Peyer's patch (tissue), 4 donors: ENCODE measurements around the gene CXXC5. TPM values are rescaled to one million over a fixed set of nuclear protein-coding genes. Genes with fewer than 3 reads are reported as not detected.
A peak's percentile ranks its signal among the peaks of the same experiment; 100 is the strongest.

ENCODE experiments used
- DNase-seq, 3 donors: peaks; one replicate each; pipeline ENCODE4 v3.0.0-alpha.2; 2017 to 2019
- H3K27ac ChIP-seq, 4 donors: fragments of 200-600 bp; sonication (generic); one replicate each; pipeline ENCODE4 v1.5.1; 2016 to 2019
- H3K27me3 ChIP-seq, 2 donors: fragments of 200-600 bp; sonication (generic); one replicate each; pipeline ENCODE4 v1.5.1; 2019
- H3K36me3 ChIP-seq, 3 donors: fragments of 200-600 bp; sonication (generic); one replicate each; pipeline ENCODE4 v1.5.1; 2016 to 2019
- H3K4me1 ChIP-seq, 4 donors: fragments of 200-600 bp; sonication (generic); one replicate each; pipeline ENCODE4 v1.5.1; 2016 to 2019
- H3K4me3 ChIP-seq, 4 donors: fragments of 200-600 bp; sonication (generic); 1 replicate in 3 of 4; 2 replicates in 1 of 4; pipeline ENCODE4 v1.5.1; 2016 to 2019; ENCODE audit warnings: mild to moderate bottlenecking in 1 of 4
- H3K9me3 ChIP-seq, 4 donors: fragments of 200-600 bp; sonication (generic); one replicate each; pipeline ENCODE4 v1.5.1; 2016 to 2019; ENCODE audit warnings: mild to moderate bottlenecking in 1 of 4
- CTCF ChIP-seq, 6 experiments: fragments of 450-650 bp in 4 of 6; fragments of 200-600 bp in 2 of 6; sonication (generic) in 1 of 6; IDR thresholded peaks; one replicate each; pipeline ENCODE4 v1.5.1; 2017 to 2019; ENCODE audit warnings: antibody characterized with exemption in 6 of 6, mild to moderate bottlenecking in 3 of 6, moderate library complexity in 1 of 6
- POLR2A ChIP-seq, 2 donors: fragments of 450-650 bp; IDR thresholded peaks; one replicate each; pipeline ENCODE4 v1.5.1; 2017; ENCODE audit warnings: antibody characterized with exemption in 2 of 2, mild to moderate bottlenecking in 2 of 2, moderate library complexity in 2 of 2
- total RNA-seq, 4 donors: library from RNA; depleted of rRNA; stranded (reverse); fragments of >200 nt; gene quantifications; one replicate each; pipeline ENCODE4 v1.1.0, GENCODE V29; 2016

Gene CXXC5
- total RNA-seq, 4 donors from 2014 or later, result 21.7 to 49.5 (median 30.9) TPM

- peak overlapping the region; percentile 79 to 92 (median 84) for H3K27ac ChIP-seq
- TF ChIP-seq CTCF (IDR thresholded peaks at IDR 0.05) (peak in 3 of 6 experiments; percentile 7 to 13 (median 9)), POLR2A (IDR thresholded peaks at IDR 0.05) (no peak)
- DNase-seq, result peak in 2 of 3 donors; percentile 91 to 92
- no peaks in the 10 kb centered on the region for H3K9me3 ChIP-seq
- peak overlapping the region in 2 of 4 donors; percentile 29 to 59 for H3K4me3 ChIP-seq
- no peaks in the 10 kb centered on the region for H3K27me3 ChIP-seq
- peaks cover 0 to 43% (median 34%) of the 10 kb centered on the region in 4 donors for H3K4me1 ChIP-seq
- H3K36me3 ChIP-seq, result no peaks in the 10 kb centered on the region
Measured at GRCh38 chr5:139670369-139671095, 22.4 kb downstream of the CXXC5 start.

- Histone ChIP-seq H3K27me3 (no peaks in the 10 kb centered on the region), H3K36me3 (no peaks in the 10 kb centered on the region), H3K4me1 (peaks cover 0 to 40% (median 34%) of the 10 kb centered on the region in 4 donors), H3K4me3 (peak overlapping the region in 1 of 4 donors; percentile 59), H3K27ac (peak overlapping the region; percentile 8 to 92 (median 82)), H3K9me3 (no peaks in the 10 kb centered on the region)
- TF ChIP-seq POLR2A (IDR thresholded peaks at IDR 0.05) (no peak), CTCF (IDR thresholded peaks at IDR 0.05) (no peak)
- DNase-seq, result peak in 1 of 3 donors; percentile 63
Measured at GRCh38 chr5:139671096-139671841, 23.1 kb downstream of the CXXC5 start.

- Histone ChIP-seq H3K27me3 (no peaks in the 10 kb centered on the region), H3K27ac (no peak overlapping the region), H3K4me1 (peaks cover 0 to 22% (median 17%) of the 10 kb centered on the region in 4 donors), H3K4me3 (no peak overlapping the region), H3K9me3 (no peaks in the 10 kb centered on the region), H3K36me3 (no peaks in the 10 kb centered on the region)
- no peak for DNase-seq
- TF ChIP-seq POLR2A (IDR thresholded peaks at IDR 0.05) (no peak), CTCF (IDR thresholded peaks at IDR 0.05) (no peak)
Measured at GRCh38 chr5:139675213-139675612, 27.1 kb downstream of the CXXC5 start.

GRCh38 chr5:139675825-139676224 is 27.7 kb downstream of the CXXC5 start:
- no peaks in the 10 kb centered on the region for H3K9me3 ChIP-seq
- no peak for DNase-seq
- no peak overlapping the region for H3K4me3 ChIP-seq
- H3K4me1 ChIP-seq, result peaks cover 0 to 22% (median 13%) of the 10 kb centered on the region in 4 donors
- H3K27me3 ChIP-seq, result no peaks in the 10 kb centered on the region
- H3K27ac ChIP-seq, result no peak overlapping the region
- no peaks in the 10 kb centered on the region for H3K36me3 ChIP-seq
- TF ChIP-seq POLR2A (IDR thresholded peaks at IDR 0.05), result no peak
- no peak for TF ChIP-seq CTCF (IDR thresholded peaks at IDR 0.05)

GRCh38 chr5:139676406-139676805 is 28.3 kb downstream of the CXXC5 start:
- Histone ChIP-seq H3K4me1 (peaks cover 0 to 18% (median 7%) of the 10 kb centered on the region in 4 donors), H3K9me3 (no peaks in the 10 kb centered on the region), H3K36me3 (no peaks in the 10 kb centered on the region), H3K27ac (peak overlapping the region in 1 of 4 donors; percentile 53), H3K4me3 (no peak overlapping the region), H3K27me3 (no peaks in the 10 kb centered on the region)
- no peak for DNase-seq
- TF ChIP-seq POLR2A (IDR thresholded peaks at IDR 0.05), result no peak
- TF ChIP-seq CTCF (IDR thresholded peaks at IDR 0.05), result no peak
